Articular chondrocyte of knee joint (primary cell): ENCODE data around the gene LYZL6. TPM values are rescaled to one million over a fixed set of nuclear protein-coding genes. Genes with fewer than 3 reads are reported as not detected.

ENCODE experiments used
- small RNA-seq: library from RNA; depleted of rRNA; stranded (forward); fragments of <200 nt; gene quantifications from one replicate; pipeline ENCODE3, GENCODE V24; 2012
- total RNA-seq: library from RNA; depleted of rRNA; stranded (reverse); fragments of >200 nt; gene quantifications from 2 replicates; pipeline ENCODE4 v1.2.3, GENCODE V29; 2012

Gene LYZL6, protein sequence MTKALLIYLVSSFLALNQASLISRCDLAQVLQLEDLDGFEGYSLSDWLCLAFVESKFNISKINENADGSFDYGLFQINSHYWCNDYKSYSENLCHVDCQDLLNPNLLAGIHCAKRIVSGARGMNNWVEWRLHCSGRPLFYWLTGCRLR
- total RNA-seq = not detected in 2 replicates

DNA sequence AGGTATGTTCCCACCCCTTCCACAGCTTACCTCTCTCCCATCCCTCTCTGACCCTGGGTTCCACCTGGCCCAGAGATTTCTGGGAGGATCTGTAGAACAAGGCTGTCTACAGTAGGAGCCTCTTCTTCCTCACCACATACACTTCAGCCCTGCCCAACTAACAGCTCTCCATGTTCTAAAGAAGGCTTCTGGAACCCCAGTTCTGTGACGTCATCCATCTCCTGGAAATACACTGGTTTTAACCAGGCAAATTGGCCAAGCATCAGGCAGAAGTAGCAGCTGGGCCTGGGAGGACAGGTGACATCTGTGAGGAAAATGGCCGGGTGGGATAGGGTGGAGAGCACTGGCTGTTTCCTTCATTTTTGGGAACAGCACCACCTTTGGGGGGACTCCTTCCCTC, at the start of gene LYZL6:
LYZL6 (minus strand) TSS at position 177 of the 400 bp plus-strand sequence. CDS start 4,357 bp downstream, outside the sequence.

DNA sequence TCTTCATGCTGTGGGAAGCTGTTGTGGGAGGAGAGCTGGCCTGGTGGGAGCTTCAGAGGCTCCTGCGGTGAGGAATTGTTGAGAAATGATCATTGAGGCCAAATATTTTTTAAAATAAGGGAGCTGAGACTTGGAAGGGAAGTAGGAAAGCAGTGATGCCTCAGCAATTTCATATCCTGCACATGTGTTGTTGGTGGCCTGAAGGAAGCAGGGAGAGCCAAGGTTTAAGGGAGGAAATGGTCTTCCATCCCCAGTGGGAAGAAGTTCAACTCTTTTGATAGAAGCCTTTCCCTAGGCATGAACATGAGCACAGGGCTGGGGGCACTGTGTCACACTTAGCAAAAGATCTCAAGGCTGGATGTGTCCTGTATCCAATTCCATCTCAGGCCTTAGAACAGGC, 43.1 kb upstream of the LYZL6 start, which contains the start of gene CCL14:
CCL14 (minus strand) TSS at position 87 of the 400 bp plus-strand sequence; CDS start at position 7, 80 bp downstream.

DNA sequence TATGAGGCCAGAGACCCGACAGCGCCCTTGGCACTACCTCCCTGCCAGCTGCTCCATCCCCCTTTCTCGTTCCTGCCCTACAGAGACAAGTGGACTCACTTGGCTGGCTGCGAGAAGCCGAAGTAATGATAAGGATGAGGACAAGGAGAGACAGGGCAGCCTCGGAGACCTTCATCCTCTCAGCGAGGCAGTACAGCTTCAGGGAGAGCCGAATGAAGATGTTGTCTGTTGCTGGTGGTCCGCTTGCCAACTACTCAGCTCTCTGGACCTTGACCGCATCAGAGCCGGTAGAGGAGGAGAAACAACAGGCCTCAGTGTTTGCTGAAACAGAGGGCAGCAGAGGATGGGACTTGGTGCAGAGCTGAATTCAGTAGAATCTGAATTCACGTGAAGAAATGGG, 37.7 kb upstream of the LYZL6 start, which contains the start of gene CCL16:
CCL16 (minus strand) TSS at position 252 of the 400 bp plus-strand sequence; CDS start at position 175, 77 bp downstream.

DNA sequence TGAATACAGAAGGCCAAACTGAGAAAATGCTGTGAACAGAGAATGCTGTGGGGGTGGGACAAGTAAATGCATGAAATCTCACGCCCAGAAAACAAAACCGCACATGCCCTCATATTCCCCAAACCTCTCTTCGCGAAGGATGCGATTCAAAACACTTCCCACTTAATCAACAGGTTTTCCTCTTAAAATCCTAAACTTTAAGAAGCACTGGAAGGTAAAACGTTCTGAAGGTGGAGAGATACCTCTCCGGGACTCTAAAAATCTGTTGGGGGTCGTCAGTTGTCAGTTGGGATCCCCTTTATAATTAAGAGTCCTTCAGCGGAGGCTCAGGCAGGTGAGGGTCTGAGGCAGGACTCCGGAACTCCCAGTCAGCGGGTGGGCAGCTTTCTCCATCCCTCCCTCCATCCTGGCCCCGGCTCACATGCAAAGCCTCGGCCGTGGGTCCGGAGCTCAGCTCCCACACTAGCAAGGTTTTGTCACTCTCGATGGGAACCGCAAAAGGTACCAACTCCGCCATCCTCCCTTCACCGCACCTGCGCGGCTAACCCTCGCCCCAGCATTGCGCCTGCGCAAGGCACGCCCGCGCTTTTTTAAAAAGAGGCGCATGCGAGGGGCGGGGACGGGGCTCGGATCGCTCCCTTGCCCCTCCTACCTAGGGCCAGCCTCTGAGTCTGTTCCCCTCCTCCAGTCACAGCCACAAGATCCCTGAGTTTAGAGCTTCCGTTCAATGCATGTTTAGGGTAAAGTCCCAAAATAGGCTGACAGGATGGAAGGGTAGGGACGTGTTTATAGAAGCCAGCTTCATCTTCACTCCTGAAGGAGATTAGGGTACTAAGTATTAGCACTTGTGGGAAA, 13.1 kb downstream of the LYZL6 start, which contains the start of gene RDM1:
RDM1 (minus strand) TSS at position 563 of the 855 bp plus-strand sequence; CDS start at position 517, 46 bp downstream.

Small RNAs within 50 kb of the gene (small RNA-seq; reads per million reads assigned to genes)
- gene RF00100 = 151 reads per million, percentile 98 among the genes with 10 or more reads in this experiment

Other genes with a start within 250 kb of the LYZL6 start
- gene RASL10B, start 212.1 kb downstream of the LYZL6 start, total RNA-seq = 0.91 and 1.4 TPM in 2 replicates
- under 0.01 TPM in 1 of 2 replicates, not detected in the other for gene GAS2L2, start 190.5 kb downstream of the LYZL6 start, total RNA-seq
- gene C17orf50, start 182.8 kb downstream of the LYZL6 start, total RNA-seq = not detected in 2 replicates
- 0.26 and 1.2 TPM in 2 replicates for gene MMP28, start 148.1 kb downstream of the LYZL6 start, total RNA-seq
- gene TAF15, start 134.2 kb downstream of the LYZL6 start, total RNA-seq = 50.0 and 52.3 TPM in 2 replicates
- not detected in 2 replicates for gene HEATR9, start 74.8 kb downstream of the LYZL6 start, total RNA-seq
- gene CCL5, start 63.4 kb downstream of the LYZL6 start, total RNA-seq = 0.13 and 0.43 TPM in 2 replicates
- 0.32 TPM in 1 of 2 replicates, not detected in the other for gene RDM1, start 12.9 kb downstream of the LYZL6 start, total RNA-seq
- not detected in 2 replicates for gene CCL16, start 37.8 kb upstream of the LYZL6 start, total RNA-seq
- gene CCL14, start 43.0 kb upstream of the LYZL6 start, total RNA-seq = not detected in 2 replicates
- gene CCL15, start 57.8 kb upstream of the LYZL6 start, total RNA-seq = not detected in 2 replicates
- not detected in 2 replicates for gene CCL23, start 74.3 kb upstream of the LYZL6 start, total RNA-seq
- gene CCL18, start 120.6 kb upstream of the LYZL6 start, total RNA-seq = not detected in 2 replicates
- gene CCL3, start 146.4 kb upstream of the LYZL6 start, total RNA-seq = not detected in 2 replicates
- not detected in 2 replicates for gene CCL4, start 160.1 kb upstream of the LYZL6 start, total RNA-seq
- 1.0 TPM in 1 of 2 replicates, not detected in the other for gene TBC1D3B, start 232.9 kb upstream of the LYZL6 start, total RNA-seq